Measurements from ENCODE around the gene TMEM107.

The TMEM107 gene

GRCh38 chr17:8162997-8163977 is 12.9 kb downstream of the TMEM107 start:
- no peak for DNase-seq (ENCODE audit: low read depth in 2 of 3, low spot score in 2 of 3)

GRCh38 chr17:8162233-8162996 is 13.8 kb downstream of the TMEM107 start, which contains the start of gene VAMP2:
Gene VAMP2, minus strand, starts transcription at chr17:8162948. Its CDS starts 69 bp downstream, at chr17:8162879.
- DNase-seq (ENCODE audit: low read depth in 2 of 3, low spot score in 2 of 3), result peak in 1 of 3 experiments; percentile 50

- no peak for DNase-seq (ENCODE audit: low read depth in 2 of 3, low spot score in 2 of 3)
These were observed 14.6 kb downstream of the TMEM107 start for GRCh38 chr17:8161289-8162232.

- no peak for DNase-seq (ENCODE audit: low read depth in 2 of 3, low spot score in 2 of 3)
These were observed 15.4 kb downstream of the TMEM107 start for GRCh38 chr17:8160741-8161221.

DNA sequence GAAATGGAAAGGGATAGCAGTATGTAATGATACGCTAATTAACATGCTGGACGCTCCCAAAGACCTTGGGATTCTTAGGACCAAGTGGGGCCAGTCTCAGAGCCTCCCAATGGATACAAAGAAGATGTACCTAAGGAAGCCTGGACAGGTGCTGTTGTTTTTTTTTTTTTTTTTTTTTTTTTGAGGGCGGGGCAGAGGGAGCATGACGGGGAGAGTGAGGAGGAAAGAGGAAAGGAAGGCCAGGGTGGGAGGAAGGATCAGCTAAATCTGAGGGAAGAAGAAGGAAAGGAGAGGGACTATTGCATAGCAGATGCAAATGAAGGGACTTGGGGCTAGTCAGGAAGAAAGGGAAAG is 16.0 kb downstream of the TMEM107 start:
- DNase-seq (ENCODE audit: low read depth in 2 of 3, low spot score in 2 of 3), result no peak

DNA sequence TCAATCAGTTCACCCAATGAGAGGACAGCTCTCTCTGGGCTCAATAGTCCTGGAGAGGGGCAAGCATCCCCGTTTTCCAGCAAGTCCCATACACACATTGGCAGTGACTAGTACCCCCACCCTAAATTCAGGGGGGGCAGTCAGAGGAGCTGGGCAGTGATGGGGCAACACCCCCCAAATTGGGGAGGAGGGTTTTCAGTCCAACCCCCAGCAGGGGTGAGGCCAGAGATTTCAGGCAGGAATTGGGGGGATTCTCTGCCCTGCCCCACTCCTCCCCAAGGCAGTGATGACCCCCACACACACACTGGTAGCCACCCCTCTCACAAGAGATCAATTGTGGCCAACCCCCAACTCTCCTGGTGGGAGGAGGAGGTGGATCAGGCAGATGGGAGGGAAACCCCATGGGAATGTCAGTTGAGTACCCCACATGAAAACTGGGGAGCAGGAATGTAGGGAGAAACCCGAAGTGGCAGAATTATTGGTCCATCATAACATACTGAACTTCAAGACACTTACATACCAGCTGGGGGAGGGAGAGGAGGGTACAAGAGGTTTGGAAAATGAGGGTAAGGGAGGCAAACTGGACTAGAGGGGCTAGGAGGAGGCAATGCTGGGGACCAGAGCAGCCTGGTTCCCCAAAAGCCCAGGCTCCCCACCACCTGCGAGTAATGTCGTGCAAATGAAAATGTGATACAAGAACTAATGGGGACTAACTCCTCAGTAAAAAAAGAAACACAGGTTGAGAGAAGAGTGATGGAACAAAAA is 16.5 kb downstream of the TMEM107 start:
- DNase-seq (ENCODE audit: low read depth in 2 of 3, low spot score in 2 of 3), result no peak

GRCh38 chr17:8159032-8159400 is 17.2 kb downstream of the TMEM107 start:
- no peak for DNase-seq (ENCODE audit: low read depth in 2 of 3, low spot score in 2 of 3)

DNA sequence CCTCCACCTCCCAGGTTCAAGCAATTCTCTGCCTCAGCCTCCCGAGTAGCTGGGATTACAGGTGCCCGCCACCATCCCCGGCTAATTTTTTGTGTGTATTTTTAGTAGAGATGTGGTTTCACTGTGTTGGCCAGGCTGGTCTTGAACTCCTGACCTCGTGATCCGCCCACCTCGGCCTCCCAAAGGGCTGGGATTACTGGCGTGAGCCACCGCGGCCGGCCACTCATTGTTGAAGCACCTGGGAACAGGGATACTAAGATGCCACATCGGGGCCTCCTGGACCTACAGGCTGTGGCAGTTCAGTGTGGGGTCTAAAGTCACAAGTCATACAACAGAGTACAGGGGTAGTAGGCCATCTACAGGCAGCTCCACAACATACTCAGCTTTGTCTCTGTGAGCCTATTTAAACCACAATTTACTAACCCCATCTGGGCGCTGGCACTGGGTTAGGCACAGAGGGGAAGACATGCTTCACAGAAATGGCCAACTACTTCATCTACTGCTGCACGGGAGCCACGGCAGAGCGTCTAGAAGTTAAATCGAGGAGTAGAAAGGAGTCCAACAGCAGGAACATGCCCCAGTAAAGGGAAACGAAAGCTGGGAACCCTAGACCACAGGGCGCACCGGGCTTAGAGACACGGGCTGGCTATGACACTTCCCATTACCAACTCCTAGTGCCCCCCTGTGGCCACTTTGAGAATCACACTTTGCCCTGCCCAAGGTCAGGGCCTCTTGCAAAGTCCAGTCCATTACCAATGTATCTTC is 17.7 kb downstream of the TMEM107 start:
- peak in 2 of 3 experiments; percentile 84 for DNase-seq (ENCODE audit: low read depth in 2 of 3, low spot score in 2 of 3)

DNA sequence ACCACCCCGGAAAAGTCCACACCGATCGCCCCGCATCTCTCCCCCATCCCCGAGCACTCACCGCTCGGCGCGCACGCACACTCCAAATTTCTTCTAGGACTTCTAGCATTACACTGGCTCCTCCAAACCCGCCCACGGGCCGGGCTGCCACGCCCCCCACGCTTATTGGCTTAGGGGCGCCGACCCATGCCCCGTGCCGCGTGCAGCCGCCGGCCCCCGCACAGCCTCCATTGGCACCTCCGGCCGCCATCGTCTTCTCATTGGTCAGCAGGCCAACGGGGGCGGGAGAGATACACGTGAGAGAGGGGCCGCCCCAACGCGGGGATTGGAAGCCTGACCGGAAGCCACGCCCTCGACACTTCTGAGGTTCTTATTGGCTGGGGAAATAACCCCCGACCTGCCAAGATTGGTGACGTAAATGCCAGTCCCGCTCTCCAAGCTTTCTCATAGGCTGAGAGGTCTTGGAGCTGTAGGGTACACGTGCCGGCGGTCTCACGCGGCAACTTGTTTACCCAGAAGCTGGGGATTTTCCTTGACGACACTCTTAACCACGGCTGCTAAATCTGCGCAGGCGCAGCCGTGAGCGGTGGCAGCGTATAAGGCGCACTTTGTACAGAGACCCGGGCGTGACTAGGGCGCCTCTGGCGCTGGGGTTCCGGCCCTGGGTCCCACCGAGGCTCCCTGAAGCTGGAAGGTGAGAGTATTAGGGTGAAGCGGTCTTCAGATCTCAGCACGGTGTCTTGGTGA is 19.8 kb downstream of the TMEM107 start:
- DNase-seq (ENCODE audit: low read depth in 2 of 3, low spot score in 2 of 3), result peak; percentile 98 to 100 (median 99)

- no peak for DNase-seq (ENCODE audit: low read depth in 2 of 3, low spot score in 2 of 3)
These were observed 20.3 kb downstream of the TMEM107 start for GRCh38 chr17:8155996-8156245.

- DNase-seq (ENCODE audit: low read depth in 2 of 3, low spot score in 2 of 3), result no peak
These were observed 20.8 kb downstream of the TMEM107 start for GRCh38 chr17:8155231-8155995.

DNA sequence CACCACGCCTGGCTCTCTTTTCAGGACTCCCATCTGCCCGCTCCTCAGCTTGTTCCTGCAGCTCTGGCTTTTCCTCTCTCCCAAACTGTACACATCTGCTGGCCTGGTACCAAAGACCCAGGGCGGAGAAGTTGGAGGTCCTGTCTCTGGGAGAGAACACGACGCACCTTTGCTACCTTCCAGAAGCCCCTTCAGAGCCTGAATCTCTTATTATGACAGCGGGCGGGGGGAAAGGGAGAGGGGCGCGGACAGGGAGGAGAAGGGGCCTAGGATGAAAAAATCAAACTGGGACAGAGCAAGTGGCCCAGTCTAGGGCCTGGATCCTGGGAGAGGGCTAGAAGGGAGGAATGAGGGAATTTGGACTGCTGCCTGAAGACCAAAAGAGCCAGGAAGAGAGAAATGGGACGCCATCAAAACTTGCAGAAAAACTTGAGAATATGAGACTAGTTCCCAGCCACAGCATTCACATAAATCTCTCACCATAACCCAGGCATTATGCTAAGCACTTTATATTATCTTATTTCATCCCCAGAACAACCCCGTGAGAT is 21.5 kb downstream of the TMEM107 start:
- no peak for DNase-seq (ENCODE audit: low read depth in 2 of 3, low spot score in 2 of 3)

DNA sequence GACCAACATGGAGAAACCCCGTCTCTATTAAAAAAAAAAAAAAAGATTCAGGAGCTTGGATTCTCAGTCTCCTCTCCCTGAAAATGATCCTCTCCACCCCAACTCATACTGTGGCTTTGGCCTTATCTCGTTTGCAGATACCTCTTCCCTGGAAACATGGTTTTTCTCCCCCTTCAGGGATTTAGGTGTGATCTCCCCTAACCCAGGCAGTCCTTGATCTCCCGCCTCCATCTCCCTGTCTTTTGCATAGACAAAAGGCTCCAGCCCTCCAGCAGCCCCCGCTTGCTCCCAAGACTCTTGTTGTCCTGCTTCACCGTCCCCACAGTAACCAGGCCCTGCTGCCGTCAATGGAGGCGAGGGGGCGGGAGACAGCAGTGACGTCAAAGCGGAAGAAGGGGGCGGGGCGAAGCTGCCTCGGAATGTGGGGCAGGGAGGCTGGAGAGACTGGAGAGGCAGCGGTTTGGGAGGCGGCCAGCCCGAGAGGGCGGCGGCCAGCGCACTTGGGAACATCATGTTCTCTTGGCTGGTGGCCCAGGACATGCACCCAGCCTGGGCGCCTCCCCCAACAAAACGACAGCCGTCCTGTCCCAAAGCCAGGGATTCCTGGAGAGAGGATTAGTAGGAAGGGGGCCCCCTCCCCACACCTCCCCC is 22.1 kb downstream of the TMEM107 start:
- peak in 2 of 3 experiments; percentile 85 to 86 for DNase-seq (ENCODE audit: low read depth in 2 of 3, low spot score in 2 of 3)

- DNase-seq (ENCODE audit: low read depth in 2 of 3, low spot score in 2 of 3), result no peak
These were observed 22.6 kb downstream of the TMEM107 start for GRCh38 chr17:8153525-8153956.

DNA sequence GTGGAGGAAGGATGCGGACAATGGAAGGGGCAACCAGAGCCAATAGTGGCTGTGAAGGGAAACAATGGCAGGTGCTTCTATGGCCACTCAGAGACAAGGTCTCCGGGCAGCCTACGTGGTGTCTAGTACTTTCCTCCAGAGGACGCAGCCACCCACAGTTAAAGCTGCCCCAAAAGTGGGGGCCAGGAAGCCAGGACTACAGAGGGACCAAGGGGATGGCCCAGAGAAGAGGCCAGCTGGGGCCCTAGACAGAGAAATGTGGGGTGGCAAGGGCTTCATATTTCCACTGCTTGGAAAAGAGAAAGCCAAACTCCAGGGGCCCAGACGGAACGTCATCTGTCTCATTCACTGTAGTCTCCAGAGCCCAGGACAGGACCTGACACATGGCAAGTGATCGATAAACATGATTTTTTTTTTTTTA is 23.1 kb downstream of the TMEM107 start:
- DNase-seq (ENCODE audit: low read depth in 2 of 3, low spot score in 2 of 3), result no peak

DNA sequence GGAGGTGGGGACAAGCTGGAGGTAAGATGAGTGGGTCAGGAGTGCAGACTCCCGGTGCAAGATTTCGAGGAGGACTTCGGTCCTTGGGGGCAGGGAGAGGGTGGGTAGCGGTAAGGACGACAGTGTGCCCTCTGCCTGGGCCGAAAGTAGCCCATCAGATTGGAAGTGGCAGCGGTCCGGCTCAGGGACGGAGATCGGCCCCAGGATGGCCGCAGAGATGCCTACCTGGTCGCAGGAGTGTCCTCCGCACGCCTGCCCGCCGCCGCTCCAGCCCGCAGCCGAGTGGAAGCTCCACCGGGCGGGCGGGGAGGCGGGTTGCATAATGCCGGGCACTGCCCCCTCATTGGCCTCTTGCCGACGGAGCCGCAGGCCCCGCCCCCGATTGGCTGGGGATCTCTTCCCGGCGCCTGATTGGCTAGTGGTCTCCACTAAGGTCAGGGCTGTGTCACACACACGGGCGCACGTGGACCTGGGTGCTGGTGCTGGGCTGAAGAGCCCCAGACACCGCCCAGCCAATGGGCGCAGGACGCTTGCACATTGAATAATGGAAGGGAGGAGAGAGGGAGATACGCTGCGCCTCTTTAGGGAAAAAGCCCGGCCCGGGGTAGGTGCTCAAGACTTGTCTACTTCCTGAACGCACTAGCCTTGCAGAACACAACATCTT is 23.9 kb downstream of the TMEM107 start, which contains the start of gene PER1:
Gene PER1, minus strand, starts transcription at position 293 of the 664 bp plus-strand sequence. CDS start 1,698 bp downstream, outside the sequence.
- peak; percentile 61 to 85 (median 73) for DNase-seq (ENCODE audit: low read depth in 2 of 3, low spot score in 2 of 3)
